ENCODE data around the gene GALNT1.
"Not testable (repeated sequence)": the region's sequence is repeated elsewhere in the genome, so short reads cannot be mapped to it uniquely, and the experiment has no call there.

The GALNT1 gene

DNA sequence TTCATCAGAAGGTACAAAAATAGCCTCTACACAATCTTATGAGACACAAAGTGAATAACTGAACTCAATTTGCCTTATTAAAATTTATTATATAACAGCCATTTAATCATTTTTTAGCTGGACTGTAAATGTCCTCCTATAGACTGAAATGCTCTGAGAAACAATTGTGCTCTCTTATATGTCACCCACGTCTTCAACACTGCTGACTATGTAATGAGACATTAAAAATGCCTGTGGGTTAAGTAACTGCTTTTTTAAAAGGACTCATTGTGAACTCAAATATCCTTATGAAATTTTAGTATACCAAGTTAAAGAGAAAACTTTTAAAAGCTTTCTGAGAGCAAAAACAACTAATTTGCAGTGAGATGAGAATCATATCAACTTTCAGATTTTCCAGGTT, 10.4 kb upstream of the GALNT1 start:
- no peak for DNase-seq (ENCODE audit: extremely low read depth, insufficient read length)
- no peaks in the 10 kb centered on the region for H3K36me3 ChIP-seq (ENCODE audit: control insufficient read depth, insufficient read depth, low read length)
- H3K4me3 ChIP-seq (replicated peaks; ENCODE audit: low read depth, low read length): no peak overlapping the region
- no peak for TF ChIP-seq CTCF (IDR thresholded peaks at IDR 0.05; ENCODE audit: insufficient read depth, low read length, poor library complexity, severe bottlenecking)
- no peaks in the 10 kb centered on the region for H3K27me3 ChIP-seq (replicated peaks; ENCODE audit: control insufficient read depth, insufficient read depth, low read length)

GRCh38 chr18:35572644-35573043, 8.9 kb upstream of the GALNT1 start:
- DNase-seq (ENCODE audit: extremely low read depth, insufficient read length): no peak
- TF ChIP-seq CTCF (IDR thresholded peaks at IDR 0.05; ENCODE audit: insufficient read depth, low read length, poor library complexity, severe bottlenecking): no peak
- Histone ChIP-seq H3K4me3 (replicated peaks; ENCODE audit: low read depth, low read length) (no peak overlapping the region), H3K36me3 (ENCODE audit: control insufficient read depth, insufficient read depth, low read length) (no peaks in the 10 kb centered on the region), H3K27me3 (replicated peaks; ENCODE audit: control insufficient read depth, insufficient read depth, low read length) (no peaks in the 10 kb centered on the region)

DNA sequence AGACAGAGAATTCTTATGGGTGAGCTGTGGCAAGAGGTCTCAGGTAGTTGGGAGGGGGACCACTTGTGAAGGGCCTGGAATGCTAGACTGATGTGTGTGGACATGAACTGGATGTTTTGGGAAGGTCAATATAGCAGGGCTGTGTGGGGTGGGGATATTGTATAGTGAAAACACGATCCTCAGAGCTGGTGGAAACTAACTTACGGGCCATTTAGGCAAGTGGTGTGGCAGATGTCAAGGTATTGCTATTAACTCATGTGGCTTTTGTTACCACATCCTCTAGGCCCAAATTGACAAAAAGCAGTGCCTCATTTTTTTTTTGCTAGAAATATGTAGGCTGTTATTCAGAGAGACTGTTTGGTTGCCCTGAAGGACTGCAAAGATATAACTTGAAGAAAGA, 8.0 kb upstream of the GALNT1 start:
- DNase-seq (ENCODE audit: extremely low read depth, insufficient read length): peak; percentile 28
- Histone ChIP-seq H3K36me3 (ENCODE audit: control insufficient read depth, insufficient read depth, low read length) (no peaks in the 10 kb centered on the region), H3K4me3 (replicated peaks; ENCODE audit: low read depth, low read length) (no peak overlapping the region), H3K27me3 (replicated peaks; ENCODE audit: control insufficient read depth, insufficient read depth, low read length) (no peaks in the 10 kb centered on the region)
- no peak for TF ChIP-seq CTCF (IDR thresholded peaks at IDR 0.05; ENCODE audit: insufficient read depth, low read length, poor library complexity, severe bottlenecking)

GRCh38 chr18:35576240-35576845, 5.2 kb upstream of the GALNT1 start:
- H3K36me3 ChIP-seq (ENCODE audit: control insufficient read depth, insufficient read depth, low read length); DNase-seq (ENCODE audit: extremely low read depth, insufficient read length); H3K27me3 ChIP-seq (replicated peaks; ENCODE audit: control insufficient read depth, insufficient read depth, low read length); H3K4me3 ChIP-seq (replicated peaks; ENCODE audit: low read depth, low read length): not testable (repeated sequence)

- no peaks in the 10 kb centered on the region for H3K36me3 ChIP-seq (ENCODE audit: control insufficient read depth, insufficient read depth, low read length)
- TF ChIP-seq CTCF (IDR thresholded peaks at IDR 0.05; ENCODE audit: insufficient read depth, low read length, poor library complexity, severe bottlenecking): no peak
Measured at GRCh38 chr18:35577045-35577848, 4.3 kb upstream of the GALNT1 start.

DNA sequence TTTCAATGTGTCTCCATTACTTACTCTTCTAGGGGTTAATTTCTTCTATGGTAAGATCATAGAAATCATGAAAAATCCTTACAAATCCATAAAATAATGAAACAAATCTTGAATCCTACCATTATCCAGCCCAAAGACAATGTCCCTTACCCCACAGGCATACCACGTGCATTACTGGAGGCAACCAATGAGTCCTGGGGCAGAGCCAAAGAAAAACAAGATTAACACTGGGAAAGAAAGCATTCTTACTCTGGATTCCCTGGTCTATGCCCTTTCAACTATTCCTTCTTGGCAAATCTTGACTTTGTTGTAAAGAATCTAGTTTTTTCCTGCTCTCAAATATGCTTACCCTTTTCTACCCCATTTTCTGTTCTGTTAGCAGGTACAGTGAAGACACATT, 3.1 kb upstream of the GALNT1 start:
- no peaks in the 10 kb centered on the region for H3K27me3 ChIP-seq (replicated peaks; ENCODE audit: control insufficient read depth, insufficient read depth, low read length)
- no peak for TF ChIP-seq CTCF (IDR thresholded peaks at IDR 0.05; ENCODE audit: insufficient read depth, low read length, poor library complexity, severe bottlenecking)
- no peaks in the 10 kb centered on the region for H3K36me3 ChIP-seq (ENCODE audit: control insufficient read depth, insufficient read depth, low read length)
- no peak for DNase-seq (ENCODE audit: extremely low read depth, insufficient read length)
- no peak overlapping the region for H3K4me3 ChIP-seq (replicated peaks; ENCODE audit: low read depth, low read length)

More at GRCh38 chr18:35577045-35577848, 4.3 kb upstream of the GALNT1 start:
- Histone ChIP-seq H3K4me3 (replicated peaks; ENCODE audit: low read depth, low read length) (no peak overlapping the region), H3K27me3 (replicated peaks; ENCODE audit: control insufficient read depth, insufficient read depth, low read length) (no peaks in the 10 kb centered on the region)
- DNase-seq (ENCODE audit: extremely low read depth, insufficient read length): peak; percentile 87
